Chondrocyte (in vitro differentiated cells): Measurements from ENCODE around the gene CCDC91. TPM values are rescaled to one million over a fixed set of nuclear protein-coding genes. Genes with fewer than 3 reads are reported as not detected.

ENCODE experiments used
- DNase-seq: peaks from one replicate; pipeline ENCODE4 v3.0.0; 2021; ENCODE audit warnings: mixed read lengths, low spot score
- H3K27ac Mint-ChIP-seq: one replicate; pipeline ENCODE4 v1.8.0; 2021; ENCODE audit warnings: mild to moderate bottlenecking, moderate library complexity, mixed read lengths; ENCODE audit not compliant: unreplicated experiment
- H3K27me3 Mint-ChIP-seq: 2 replicates; pipeline ENCODE4 v1.8.0; 2021; ENCODE audit warnings: low read depth, mixed read lengths
- H3K36me3 Mint-ChIP-seq: 2 replicates; pipeline ENCODE4 v1.8.0; 2021; ENCODE audit warnings: low read depth, mixed read lengths
- H3K4me1 Mint-ChIP-seq: 2 replicates; pipeline ENCODE4 v1.8.0; 2021; ENCODE audit warnings: low read depth, mild to moderate bottlenecking, mixed read lengths
- H3K4me3 Mint-ChIP-seq: one replicate; pipeline ENCODE4 v1.8.0; 2021; ENCODE audit warnings: mild to moderate bottlenecking, moderate library complexity, mixed read lengths; ENCODE audit not compliant: unreplicated experiment
- H3K9me3 Mint-ChIP-seq: 2 replicates; pipeline ENCODE4 v1.8.0; 2021; ENCODE audit warnings: low read depth, mixed read lengths
- total RNA-seq: library from RNA; stranded (reverse); gene quantifications from 3 replicates; pipeline ENCODE4 v1.2.1, GENCODE V29; 2021
- TF ChIP-seq, protein P1 (sequence below): fragments of 200-600 bp; sonication (generic); IDR thresholded peaks from 2 replicates; pipeline ENCODE4 v1.5.0; 2021; ENCODE audit warnings: antibody characterized with exemption, mild to moderate bottlenecking, moderate library complexity

Gene CCDC91
- total RNA-seq, 1 donor from 2014 or later, result 17.7 TPM

GRCh38 chr12:28156362-28156761, 33.9 kb upstream of the CCDC91 start:
- DNase-seq, result no peak
- TF ChIP-seq, protein P1, sequence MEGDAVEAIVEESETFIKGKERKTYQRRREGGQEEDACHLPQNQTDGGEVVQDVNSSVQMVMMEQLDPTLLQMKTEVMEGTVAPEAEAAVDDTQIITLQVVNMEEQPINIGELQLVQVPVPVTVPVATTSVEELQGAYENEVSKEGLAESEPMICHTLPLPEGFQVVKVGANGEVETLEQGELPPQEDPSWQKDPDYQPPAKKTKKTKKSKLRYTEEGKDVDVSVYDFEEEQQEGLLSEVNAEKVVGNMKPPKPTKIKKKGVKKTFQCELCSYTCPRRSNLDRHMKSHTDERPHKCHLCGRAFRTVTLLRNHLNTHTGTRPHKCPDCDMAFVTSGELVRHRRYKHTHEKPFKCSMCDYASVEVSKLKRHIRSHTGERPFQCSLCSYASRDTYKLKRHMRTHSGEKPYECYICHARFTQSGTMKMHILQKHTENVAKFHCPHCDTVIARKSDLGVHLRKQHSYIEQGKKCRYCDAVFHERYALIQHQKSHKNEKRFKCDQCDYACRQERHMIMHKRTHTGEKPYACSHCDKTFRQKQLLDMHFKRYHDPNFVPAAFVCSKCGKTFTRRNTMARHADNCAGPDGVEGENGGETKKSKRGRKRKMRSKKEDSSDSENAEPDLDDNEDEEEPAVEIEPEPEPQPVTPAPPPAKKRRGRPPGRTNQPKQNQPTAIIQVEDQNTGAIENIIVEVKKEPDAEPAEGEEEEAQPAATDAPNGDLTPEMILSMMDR, result no peak
- no peaks in the 10 kb centered on the region for H3K4me1 Mint-ChIP-seq
- H3K36me3 Mint-ChIP-seq, result no peaks in the 10 kb centered on the region
- peaks cover 2% of the 10 kb centered on the region for H3K9me3 Mint-ChIP-seq
- H3K27ac Mint-ChIP-seq, result no peak overlapping the region
- no peaks in the 10 kb centered on the region for H3K27me3 Mint-ChIP-seq
- H3K4me3 Mint-ChIP-seq, result no peak overlapping the region

GRCh38 chr12:28156804-28157203, 33.5 kb upstream of the CCDC91 start:
- Mint-ChIP-seq H3K27ac (no peak overlapping the region), H3K9me3 (peaks cover 2% of the 10 kb centered on the region), H3K27me3 (no peaks in the 10 kb centered on the region), H3K4me3 (no peak overlapping the region), H3K36me3 (no peaks in the 10 kb centered on the region), H3K4me1 (no peaks in the 10 kb centered on the region)
- TF ChIP-seq, protein P1, result no peak
- DNase-seq, result no peak

GRCh38 chr12:28158353-28158752, 31.9 kb upstream of the CCDC91 start:
- Mint-ChIP-seq H3K4me1 (no peaks in the 10 kb centered on the region), H3K27me3 (no peaks in the 10 kb centered on the region), H3K36me3 (no peaks in the 10 kb centered on the region), H3K27ac (no peak overlapping the region), H3K9me3 (no peaks in the 10 kb centered on the region), H3K4me3 (no peak overlapping the region)
- DNase-seq, result no peak
- TF ChIP-seq, protein P1, result no peak

DNA sequence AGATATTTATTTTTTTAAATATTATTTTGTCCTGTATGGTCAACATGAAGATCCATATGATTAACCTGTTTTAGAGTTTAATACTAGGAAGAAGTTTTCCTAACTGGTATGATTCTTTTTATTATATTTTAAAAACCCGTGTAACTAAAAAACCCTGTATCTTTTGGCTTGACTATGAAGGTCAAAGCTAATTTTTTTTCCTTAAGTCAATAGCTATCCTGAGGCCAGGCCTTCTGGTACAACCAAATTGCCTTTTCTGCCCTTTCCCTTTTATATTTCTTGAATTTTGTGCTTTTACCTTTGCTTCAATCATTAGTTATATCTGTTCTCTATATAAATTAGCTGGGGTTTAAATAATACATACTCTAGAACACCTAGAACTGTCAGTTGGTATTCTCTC, 30.6 kb upstream of the CCDC91 start:
- DNase-seq, result no peak
- Mint-ChIP-seq H3K27ac (no peak overlapping the region), H3K9me3 (no peaks in the 10 kb centered on the region), H3K4me3 (no peak overlapping the region), H3K27me3 (no peaks in the 10 kb centered on the region), H3K4me1 (no peaks in the 10 kb centered on the region), H3K36me3 (no peaks in the 10 kb centered on the region)
- TF ChIP-seq, protein P1, result no peak

GRCh38 chr12:28161697-28162096, 28.6 kb upstream of the CCDC91 start:
- Mint-ChIP-seq H3K9me3 (no peaks in the 10 kb centered on the region), H3K27me3 (no peaks in the 10 kb centered on the region), H3K27ac (no peak overlapping the region), H3K36me3 (no peaks in the 10 kb centered on the region), H3K4me3 (no peak overlapping the region), H3K4me1 (no peaks in the 10 kb centered on the region)
- TF ChIP-seq, protein P1, result no peak
- DNase-seq, result no peak
